Ascending aorta (tissue), 2 donors: ENCODE measurements around the gene HBE1. TPM values are rescaled to one million over a fixed set of nuclear protein-coding genes. Genes with fewer than 3 reads are reported as not detected.

Source experiments
- DNase-seq, 2 donors: peaks; one replicate each; pipeline ENCODE4 v3.0.0-alpha.2; 2019; ENCODE audit warnings: low spot score in 2 of 2
- H3K27ac ChIP-seq, 2 donors: fragments of 200-600 bp; sonication (generic); one replicate each; pipeline ENCODE4 v1.5.1; 2016 to 2017; ENCODE audit warnings: mild to moderate bottlenecking in 1 of 2
- H3K27me3 ChIP-seq: fragments of 200-600 bp; sonication (generic); one replicate; pipeline ENCODE4 v1.5.1; 2017
- H3K36me3 ChIP-seq, 2 donors: fragments of 200-600 bp; sonication (generic); one replicate each; pipeline ENCODE4 v1.5.1; 2016
- H3K4me1 ChIP-seq, 2 donors: fragments of 200-600 bp; sonication (generic); one replicate each; pipeline ENCODE4 v1.5.1; 2016 to 2017; ENCODE audit warnings: mild to moderate bottlenecking in 1 of 2
- H3K4me3 ChIP-seq, 2 donors: fragments of 200-600 bp; sonication (generic); one replicate each; pipeline ENCODE4 v1.5.1; 2016 to 2017; ENCODE audit warnings: mild to moderate bottlenecking in 1 of 2
- H3K9me3 ChIP-seq, 2 donors: fragments of 200-600 bp; sonication (generic); one replicate each; pipeline ENCODE4 v1.5.1; 2016
- intact Hi-C: fragments of 100-400 bp; cut with DNase I; formaldehyde crosslinking; loops from one replicate; pipeline ENCODE4 v1.15.1; 2023
- total RNA-seq: library from RNA; depleted of rRNA; stranded (reverse); fragments of >200 nt; gene quantifications from one replicate; pipeline ENCODE4 v1.1.0, GENCODE V29; 2016
- TF ChIP-seq, protein P1 (sequence below), 3 experiments: fragments of 200-600 bp in 2 of 3; fragments of 450-650 bp in 1 of 3; sonication (generic) in 2 of 3; IDR thresholded peaks; one replicate each; pipeline ENCODE4 v1.5.1; 2016 to 2019; ENCODE audit warnings: antibody characterized with exemption in 3 of 3, mild to moderate bottlenecking in 1 of 3, moderate library complexity in 1 of 3

The HBE1 gene
- total RNA-seq, 1 donor from 2014 or later, result not detected

DNA sequence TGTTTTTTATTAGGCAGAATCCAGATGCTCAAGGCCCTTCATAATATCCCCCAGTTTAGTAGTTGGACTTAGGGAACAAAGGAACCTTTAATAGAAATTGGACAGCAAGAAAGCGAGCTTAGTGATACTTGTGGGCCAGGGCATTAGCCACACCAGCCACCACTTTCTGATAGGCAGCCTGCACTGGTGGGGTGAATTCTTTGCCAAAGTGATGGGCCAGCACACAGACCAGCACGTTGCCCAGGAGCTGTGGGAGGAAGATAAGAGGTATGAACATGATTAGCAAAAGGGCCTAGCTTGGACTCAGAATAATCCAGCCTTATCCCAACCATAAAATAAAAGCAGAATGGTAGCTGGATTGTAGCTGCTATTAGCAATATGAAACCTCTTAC, 44.3 kb downstream of the HBE1 start:
- intact Hi-C loops, result no loop called here
- H3K27me3 ChIP-seq, result no peaks in the 10 kb centered on the region
- no peak overlapping the region for H3K4me3 ChIP-seq
- no peaks in the 10 kb centered on the region for H3K36me3 ChIP-seq
- no peak for DNase-seq
- H3K27ac ChIP-seq, result no peak overlapping the region
- H3K4me1 ChIP-seq, result no peaks in the 10 kb centered on the region
- H3K9me3 ChIP-seq, result peaks cover 0 to 4% of the 10 kb centered on the region in 2 donors
- TF ChIP-seq, protein P1, sequence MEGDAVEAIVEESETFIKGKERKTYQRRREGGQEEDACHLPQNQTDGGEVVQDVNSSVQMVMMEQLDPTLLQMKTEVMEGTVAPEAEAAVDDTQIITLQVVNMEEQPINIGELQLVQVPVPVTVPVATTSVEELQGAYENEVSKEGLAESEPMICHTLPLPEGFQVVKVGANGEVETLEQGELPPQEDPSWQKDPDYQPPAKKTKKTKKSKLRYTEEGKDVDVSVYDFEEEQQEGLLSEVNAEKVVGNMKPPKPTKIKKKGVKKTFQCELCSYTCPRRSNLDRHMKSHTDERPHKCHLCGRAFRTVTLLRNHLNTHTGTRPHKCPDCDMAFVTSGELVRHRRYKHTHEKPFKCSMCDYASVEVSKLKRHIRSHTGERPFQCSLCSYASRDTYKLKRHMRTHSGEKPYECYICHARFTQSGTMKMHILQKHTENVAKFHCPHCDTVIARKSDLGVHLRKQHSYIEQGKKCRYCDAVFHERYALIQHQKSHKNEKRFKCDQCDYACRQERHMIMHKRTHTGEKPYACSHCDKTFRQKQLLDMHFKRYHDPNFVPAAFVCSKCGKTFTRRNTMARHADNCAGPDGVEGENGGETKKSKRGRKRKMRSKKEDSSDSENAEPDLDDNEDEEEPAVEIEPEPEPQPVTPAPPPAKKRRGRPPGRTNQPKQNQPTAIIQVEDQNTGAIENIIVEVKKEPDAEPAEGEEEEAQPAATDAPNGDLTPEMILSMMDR (IDR thresholded peaks at IDR 0.05), result no peak

DNA sequence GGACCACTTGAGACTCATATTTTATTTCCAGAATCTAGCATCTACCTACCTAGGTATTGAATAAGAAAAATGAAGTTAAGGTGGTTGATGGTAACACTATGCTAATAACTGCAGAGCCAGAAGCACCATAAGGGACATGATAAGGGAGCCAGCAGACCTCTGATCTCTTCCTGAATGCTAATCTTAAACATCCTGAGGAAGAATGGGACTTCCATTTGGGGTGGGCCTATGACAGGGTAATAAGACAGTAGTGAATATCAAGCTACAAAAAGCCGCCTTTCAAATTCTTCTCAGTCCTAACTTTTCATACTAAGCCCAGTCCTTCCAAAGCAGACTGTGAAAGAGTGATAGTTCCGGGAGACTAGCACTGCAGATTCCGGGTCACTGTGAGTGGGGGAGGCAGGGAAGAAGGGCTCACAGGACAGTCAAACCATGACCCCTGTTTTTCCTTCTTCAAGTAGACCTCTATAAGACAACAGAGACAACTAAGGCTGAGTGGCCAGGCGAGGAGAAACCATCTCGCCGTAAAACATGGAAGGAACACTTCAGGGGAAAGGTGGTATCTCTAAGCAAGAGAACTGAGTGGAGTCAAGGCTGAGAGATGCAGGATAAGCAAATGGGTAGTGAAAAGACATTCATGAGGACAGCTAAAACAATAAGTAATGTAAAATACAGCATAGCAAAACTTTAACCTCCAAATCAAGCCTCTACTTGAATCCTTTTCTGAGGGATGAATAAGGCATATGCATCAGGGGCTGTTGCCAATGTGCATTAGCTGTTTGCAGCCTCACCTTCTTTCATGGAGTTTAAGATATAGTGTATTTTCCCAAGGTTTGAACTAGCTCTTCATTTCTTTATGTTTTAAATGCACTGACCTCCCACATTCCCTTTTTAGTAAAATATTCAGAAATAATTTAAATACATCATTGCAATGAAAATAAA, 44.9 kb downstream of the HBE1 start:
- intact Hi-C loops, result no loop called here
- no peaks in the 10 kb centered on the region for H3K4me1 ChIP-seq
- no peaks in the 10 kb centered on the region for H3K27me3 ChIP-seq
- TF ChIP-seq, protein P1 (IDR thresholded peaks at IDR 0.05), result no peak
- no peak for DNase-seq
- no peaks in the 10 kb centered on the region for H3K36me3 ChIP-seq
- peaks cover 0 to 4% of the 10 kb centered on the region in 2 donors for H3K9me3 ChIP-seq
- H3K27ac ChIP-seq, result no peak overlapping the region
- no peak overlapping the region for H3K4me3 ChIP-seq

GRCh38 chr11:5223686-5224085, 46.1 kb downstream of the HBE1 start:
- H3K4me3 ChIP-seq, result no peak overlapping the region
- H3K27ac ChIP-seq, result no peak overlapping the region
- TF ChIP-seq, protein P1 (IDR thresholded peaks at IDR 0.05), result no peak
- H3K4me1 ChIP-seq, result no peaks in the 10 kb centered on the region
- peaks cover 0 to 4% of the 10 kb centered on the region in 2 donors for H3K9me3 ChIP-seq
- H3K36me3 ChIP-seq, result no peaks in the 10 kb centered on the region
- DNase-seq, result no peak
- intact Hi-C loops, result no loop called here
- H3K27me3 ChIP-seq, result no peaks in the 10 kb centered on the region

DNA sequence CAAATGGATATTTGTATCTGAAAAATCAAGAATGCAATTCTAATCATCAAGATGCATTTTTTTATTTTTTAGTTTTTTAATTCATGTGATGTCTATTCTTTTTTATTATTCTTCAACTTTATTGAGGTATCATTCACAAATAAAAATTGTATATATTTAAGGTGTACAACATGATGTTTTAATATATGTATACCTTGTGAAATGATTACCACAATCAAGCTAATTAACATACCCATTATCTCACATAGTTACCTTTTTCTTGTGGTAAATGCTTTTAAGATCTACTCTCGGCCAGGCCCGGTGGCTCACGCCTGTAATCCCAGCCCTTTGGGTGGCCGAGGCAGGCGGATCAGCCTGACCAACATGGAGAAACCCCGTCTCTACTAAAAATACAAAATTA, 46.6 kb downstream of the HBE1 start:
- intact Hi-C loops, result no loop called here
- Histone ChIP-seq H3K27ac (no peak overlapping the region), H3K4me1 (no peaks in the 10 kb centered on the region), H3K9me3 (peaks cover 0 to 4% of the 10 kb centered on the region in 2 donors), H3K36me3 (no peaks in the 10 kb centered on the region), H3K27me3 (no peaks in the 10 kb centered on the region), H3K4me3 (no peak overlapping the region)
- TF ChIP-seq, protein P1 (IDR thresholded peaks at IDR 0.05), result no peak
- DNase-seq, result no peak

Other genes starting within 250 kb of the HBE1 start
- gene OR52J3, start 223.4 kb downstream of the HBE1 start, total RNA-seq, result not detected
- not detected for gene OR52E2, start 210.3 kb downstream of the HBE1 start, total RNA-seq
- gene OR52E1, start 200.4 kb downstream of the HBE1 start, total RNA-seq, result not detected
- gene OR52A5, start 131.6 kb downstream of the HBE1 start, total RNA-seq, result not detected
- gene OR52A1, start 115.2 kb downstream of the HBE1 start, total RNA-seq, result not detected
- gene OR51V1, start 69.3 kb downstream of the HBE1 start, total RNA-seq, result not detected
- 1,146 TPM for gene HBB, start 42.9 kb downstream of the HBE1 start, total RNA-seq
- gene HBD, start 35.5 kb downstream of the HBE1 start, total RNA-seq, result not detected
- gene HBG1, start 20.1 kb downstream of the HBE1 start, total RNA-seq, result not detected
- gene HBG2, start 15.2 kb downstream of the HBE1 start, total RNA-seq, result not detected
- not detected for gene OR51B4, start 32.0 kb upstream of the HBE1 start, total RNA-seq
- not detected for gene OR51B2, start 54.4 kb upstream of the HBE1 start, total RNA-seq
- not detected for gene OR51B5, start 73.6 kb upstream of the HBE1 start, total RNA-seq
- gene OR51B6, start 81.6 kb upstream of the HBE1 start, total RNA-seq, result not detected
- not detected for gene OR51M1, start 113.9 kb upstream of the HBE1 start, total RNA-seq
- gene OR51Q1, start 152.2 kb upstream of the HBE1 start, total RNA-seq, result not detected
- not detected for gene OR51I1, start 171.6 kb upstream of the HBE1 start, total RNA-seq
- gene OR51I2, start 179.4 kb upstream of the HBE1 start, total RNA-seq, result not detected
- gene OR52D1, start 218.7 kb upstream of the HBE1 start, total RNA-seq, result not detected
- not detected for gene UBQLN3, start 240.0 kb upstream of the HBE1 start, total RNA-seq
- gene UBQLNL, start 246.8 kb upstream of the HBE1 start, total RNA-seq, result not detected